SKM-1 (cell line): Measurements from ENCODE around the gene ZBTB42.

Experiments
- DNase-seq: peaks from one replicate; lab custom pipeline; 2025; ENCODE audit not compliant: unreplicated experiment; lab: John Stamatoyannopoulos, UW

ZBTB42 gene

DNA sequence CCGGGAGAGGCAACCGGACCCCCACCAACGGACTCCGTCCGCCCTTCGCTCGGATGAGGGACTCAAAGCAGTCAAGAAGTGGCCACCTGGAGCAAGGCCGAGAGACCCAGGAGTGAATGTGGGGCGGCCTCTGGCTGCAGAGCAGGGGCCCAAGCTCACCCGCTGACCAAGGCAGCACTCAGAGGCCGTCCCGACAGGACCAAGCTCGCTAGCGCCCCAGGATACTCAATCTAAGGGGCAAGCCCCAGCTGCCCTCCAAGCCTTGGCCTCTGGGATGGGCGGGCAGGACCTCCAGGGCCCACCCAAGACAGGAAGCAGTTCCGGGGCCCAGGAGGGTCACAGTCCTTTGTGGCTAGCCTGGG lies 6.3 kb upstream of the ZBTB42 start:
- DNase-seq = no peak

GRCh38 chr14:104794993-104795780 lies 5.7 kb upstream of the ZBTB42 start, which contains the start of gene AKT1:
AKT1 (minus strand) TSS chr14:104795748; CDS start chr14:104792643, 3,105 bp downstream.
- no peak for DNase-seq

- DNase-seq = no peak
These were observed 4.9 kb upstream of the ZBTB42 start for GRCh38 chr14:104795781-104796686.

GRCh38 chr14:104796687-104797081 lies 4.2 kb upstream of the ZBTB42 start:
- DNase-seq = no peak

GRCh38 chr14:104797115-104798044 lies 3.5 kb upstream of the ZBTB42 start:
- no peak for DNase-seq

- no peak for DNase-seq
These were observed 2.3 kb upstream of the ZBTB42 start for GRCh38 chr14:104798300-104799243.

DNA sequence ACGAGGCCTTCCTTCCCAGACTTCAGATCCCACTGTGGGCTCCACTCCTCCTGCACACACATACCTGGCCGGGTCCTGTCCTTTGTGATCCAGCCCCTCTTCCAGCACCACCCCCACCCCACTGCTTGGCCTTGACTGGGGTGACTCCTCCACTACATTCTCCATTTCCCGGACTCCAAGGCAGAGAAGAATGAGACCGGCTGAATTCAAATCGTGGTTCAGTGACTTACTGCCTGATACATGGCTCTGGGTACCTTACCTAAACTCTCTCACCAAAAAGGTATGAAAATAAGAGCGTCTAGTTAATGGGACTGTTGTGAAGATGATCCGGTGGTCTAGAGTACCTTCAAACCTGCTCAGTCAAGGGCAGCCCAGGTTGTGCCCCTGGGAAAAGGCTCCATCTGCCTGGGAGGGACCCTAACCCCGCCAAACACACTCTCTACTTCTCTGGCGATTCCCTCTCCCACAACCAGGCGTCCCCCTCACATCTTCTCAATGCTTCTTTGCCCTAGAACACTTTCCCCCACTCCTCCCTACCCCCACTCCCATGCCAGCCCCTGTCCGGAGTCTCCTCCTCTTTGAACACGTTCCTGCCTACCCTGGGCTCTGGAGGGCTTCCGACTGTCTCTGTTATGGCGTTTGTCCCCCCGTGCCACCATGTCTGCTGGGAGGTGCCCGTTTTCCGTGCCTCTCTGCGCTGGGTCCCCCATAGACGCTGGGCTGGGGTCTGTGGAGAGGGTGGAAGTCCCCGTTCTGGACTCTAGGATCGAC lies 1.5 kb upstream of the ZBTB42 start:
- DNase-seq = no peak

DNA sequence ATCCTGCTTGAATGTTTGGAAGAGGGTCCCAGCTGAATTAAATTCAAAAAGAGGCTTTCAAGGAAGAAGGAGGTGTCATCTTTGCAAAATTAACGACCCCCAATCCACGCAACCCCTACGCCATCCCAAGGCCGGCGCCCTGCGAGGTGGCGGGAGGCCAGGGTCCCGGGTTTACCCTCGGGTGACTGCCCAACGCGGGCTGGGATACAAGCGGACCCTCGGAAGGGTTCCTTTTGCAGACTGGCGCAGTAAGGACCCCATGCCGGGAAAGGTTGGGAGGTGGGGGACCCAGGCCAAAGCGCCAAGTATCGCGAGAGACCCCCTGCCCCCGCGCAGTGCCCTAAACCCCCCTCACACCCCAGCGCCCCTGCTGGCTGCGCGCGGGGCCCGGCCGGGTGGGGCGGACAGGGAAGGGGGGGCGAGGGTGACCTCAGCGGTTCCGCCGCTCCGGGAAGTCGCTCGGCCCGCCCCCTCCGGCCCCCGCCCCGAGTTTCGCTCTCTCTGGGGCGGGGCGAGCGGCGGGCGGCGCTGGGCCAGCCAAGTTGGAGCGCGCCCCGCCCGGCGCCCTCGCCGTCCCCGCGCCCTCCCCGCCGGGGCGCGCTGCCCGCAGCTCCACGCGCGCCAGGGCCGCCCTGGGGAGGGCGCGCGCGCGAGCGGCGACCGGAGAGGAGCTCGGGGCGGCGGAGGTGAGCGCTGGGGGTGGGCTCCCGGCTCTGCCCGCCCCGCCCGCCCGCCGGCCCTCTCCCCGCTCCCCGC lies 708 bp upstream of the ZBTB42 start:
- DNase-seq = peak; percentile 3

GRCh38 chr14:104801520-104802393 lies 856 bp downstream of the ZBTB42 start:
- no peak for DNase-seq

GRCh38 chr14:104802394-104803184 lies 1.7 kb downstream of the ZBTB42 start:
- no peak for DNase-seq

DNA sequence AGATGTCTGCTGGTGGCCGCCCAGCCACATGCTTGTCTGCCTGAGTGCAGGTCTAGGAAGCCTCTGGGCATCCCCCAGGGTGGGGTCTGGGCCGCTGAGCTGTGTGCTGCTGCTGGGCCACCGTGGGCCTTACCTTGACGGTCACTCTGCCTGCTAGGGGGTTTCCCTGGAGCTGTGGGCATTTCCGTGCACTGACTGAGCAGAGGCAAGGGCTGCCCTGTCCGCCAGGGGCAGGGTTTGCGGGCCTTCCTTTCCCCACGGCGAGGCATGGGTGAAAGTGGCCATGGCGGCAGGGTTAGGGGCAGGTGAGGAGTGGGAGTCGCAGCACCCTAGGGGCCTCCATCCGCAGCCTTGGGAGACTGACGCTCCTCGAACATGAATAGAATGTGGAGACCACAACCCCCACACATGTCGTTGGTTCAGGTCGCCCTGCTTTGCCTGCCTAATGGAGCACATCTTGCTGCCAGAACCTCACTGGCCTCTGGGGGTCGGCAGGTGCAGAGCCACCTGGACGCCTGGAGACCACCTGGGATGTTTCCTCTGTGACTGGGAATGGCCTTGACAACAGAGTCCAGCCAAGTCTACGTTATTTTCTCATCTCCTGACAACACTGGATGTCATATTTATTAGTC lies 2.5 kb downstream of the ZBTB42 start:
- DNase-seq = no peak

- no peak for DNase-seq
These were observed 3.1 kb downstream of the ZBTB42 start for GRCh38 chr14:104803912-104804410.

DNA sequence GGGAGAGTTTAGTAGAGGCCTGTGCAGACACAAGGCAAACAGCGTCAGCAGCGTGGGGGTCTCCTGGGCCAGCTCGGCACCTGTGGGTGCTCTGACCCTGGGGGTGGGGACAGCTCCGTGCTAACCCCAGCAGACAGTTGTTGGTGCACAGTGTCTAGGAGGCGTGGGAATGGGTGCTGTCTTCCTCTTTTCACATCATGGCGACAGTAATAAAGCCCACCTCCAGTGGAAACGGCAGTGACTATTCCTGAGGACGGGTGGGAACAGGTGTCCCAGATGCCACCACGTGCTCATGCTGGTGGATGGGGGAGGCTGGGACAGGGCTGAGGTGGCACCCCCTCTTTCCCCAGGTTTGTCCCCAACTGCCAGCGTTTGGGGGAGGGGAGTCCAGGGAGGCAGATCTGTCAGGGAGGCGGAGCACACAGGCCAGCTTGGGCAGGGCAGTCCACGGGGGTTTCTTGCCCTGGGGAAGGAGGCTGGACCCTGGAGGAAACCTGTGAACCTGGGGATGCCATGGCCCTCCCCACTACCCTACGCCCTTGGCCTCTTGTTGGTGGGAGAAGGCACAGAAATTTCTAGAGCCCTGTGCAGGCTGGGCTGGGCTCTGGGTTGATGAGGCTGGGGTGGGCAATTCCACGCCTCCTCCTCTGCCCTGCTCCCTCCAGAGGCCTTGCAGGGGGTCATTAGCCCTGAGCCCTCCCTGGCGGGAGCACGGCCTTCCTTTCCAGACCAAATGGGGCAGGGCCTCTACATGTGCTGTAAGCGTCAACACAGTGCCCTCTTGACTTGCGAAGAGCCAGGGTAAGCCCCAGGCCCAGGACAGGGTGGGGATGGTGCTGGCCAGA lies 3.8 kb downstream of the ZBTB42 start:
- no peak for DNase-seq

DNA sequence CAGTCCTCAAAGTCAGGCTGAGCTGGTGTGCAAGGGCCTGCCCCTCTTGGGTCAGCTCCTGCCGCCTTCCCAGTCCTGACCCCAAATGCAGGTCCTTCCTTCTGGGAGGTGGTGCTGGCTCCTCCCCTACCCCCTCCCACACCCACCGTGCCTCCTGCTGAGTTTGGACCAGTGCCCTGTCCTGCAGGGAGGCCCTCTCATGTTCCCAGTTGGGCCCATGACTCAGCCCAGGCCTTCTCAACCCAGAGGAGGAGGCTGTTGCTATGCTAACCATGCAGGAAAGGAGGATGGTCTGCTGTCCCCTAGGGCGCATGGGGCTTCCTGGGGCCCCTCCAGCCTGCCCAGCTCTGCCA lies 4.4 kb downstream of the ZBTB42 start:
- no peak for DNase-seq

GRCh38 chr14:104805941-104806624 lies 5.2 kb downstream of the ZBTB42 start:
- no peak for DNase-seq
